GM13976 (cell line): ENCODE measurements around the gene TXNDC8.
"Not testable (repeated sequence)": the region's sequence is repeated elsewhere in the genome, so short reads cannot be mapped to it uniquely, and the experiment has no call there.

ENCODE experiments used
- DNase-seq: peaks from one replicate; pipeline ENCODE4 v3.0.0; 2012; ENCODE audit warnings: low spot score
- CTCF ChIP-seq: IDR thresholded peaks from 2 replicates; pipeline ENCODE4 v1.5.1; 2012; ENCODE audit warnings: borderline replicate concordance, mild to moderate bottlenecking; ENCODE audit not compliant: insufficient read depth; ENCODE audit errors: extremely low read depth, missing control alignments, control extremely low read depth
- in situ Hi-C: fragments of 300-500 bp; cut with MboI; formaldehyde crosslinking; loops from one replicate; pipeline ENCODE4 v1.12.0; 2022; ENCODE audit warnings: low sequenced_read_pairs, mixed read lengths, inconsistent platforms; ENCODE audit not compliant: unreplicated experiment

Gene TXNDC8

GRCh38 chr9:110319781-110320492 lies 17.7 kb downstream of the TXNDC8 start:
- in situ Hi-C loops = no loop called here
- TF ChIP-seq CTCF = no peak
- no peak for DNase-seq

GRCh38 chr9:110317911-110318310 lies 19.8 kb downstream of the TXNDC8 start:
- in situ Hi-C loops = no loop called here
- no peak for DNase-seq
- TF ChIP-seq CTCF = no peak

GRCh38 chr9:110316261-110317075 lies 21.2 kb downstream of the TXNDC8 start:
- in situ Hi-C loops = no loop called here

GRCh38 chr9:110311978-110312377 lies 25.7 kb downstream of the TXNDC8 start:
- DNase-seq, in situ Hi-C loops: not testable (repeated sequence)

More at GRCh38 chr9:110316261-110317075, 21.2 kb downstream of the TXNDC8 start:
- DNase-seq = peak; percentile 71
- no peak for TF ChIP-seq CTCF

GRCh38 chr9:110309681-110310080 lies 28.0 kb downstream of the TXNDC8 start:
- in situ Hi-C loops = no loop called here
- DNase-seq = no peak
- TF ChIP-seq CTCF = no peak

GRCh38 chr9:110308633-110309038 lies 29.0 kb downstream of the TXNDC8 start:
- in situ Hi-C loops = no loop called here
- no peak for TF ChIP-seq CTCF
- no peak for DNase-seq

GRCh38 chr9:110307191-110307590 lies 30.5 kb downstream of the TXNDC8 start:
- in situ Hi-C loops = no loop called here
- no peak for TF ChIP-seq CTCF
- no peak for DNase-seq
